ENCODE results near the gene PINLYP.
"Not testable (repeated sequence)": the region's sequence is repeated elsewhere in the genome, so short reads cannot be mapped to it uniquely, and the experiment has no call there.

The PINLYP gene

DNA sequence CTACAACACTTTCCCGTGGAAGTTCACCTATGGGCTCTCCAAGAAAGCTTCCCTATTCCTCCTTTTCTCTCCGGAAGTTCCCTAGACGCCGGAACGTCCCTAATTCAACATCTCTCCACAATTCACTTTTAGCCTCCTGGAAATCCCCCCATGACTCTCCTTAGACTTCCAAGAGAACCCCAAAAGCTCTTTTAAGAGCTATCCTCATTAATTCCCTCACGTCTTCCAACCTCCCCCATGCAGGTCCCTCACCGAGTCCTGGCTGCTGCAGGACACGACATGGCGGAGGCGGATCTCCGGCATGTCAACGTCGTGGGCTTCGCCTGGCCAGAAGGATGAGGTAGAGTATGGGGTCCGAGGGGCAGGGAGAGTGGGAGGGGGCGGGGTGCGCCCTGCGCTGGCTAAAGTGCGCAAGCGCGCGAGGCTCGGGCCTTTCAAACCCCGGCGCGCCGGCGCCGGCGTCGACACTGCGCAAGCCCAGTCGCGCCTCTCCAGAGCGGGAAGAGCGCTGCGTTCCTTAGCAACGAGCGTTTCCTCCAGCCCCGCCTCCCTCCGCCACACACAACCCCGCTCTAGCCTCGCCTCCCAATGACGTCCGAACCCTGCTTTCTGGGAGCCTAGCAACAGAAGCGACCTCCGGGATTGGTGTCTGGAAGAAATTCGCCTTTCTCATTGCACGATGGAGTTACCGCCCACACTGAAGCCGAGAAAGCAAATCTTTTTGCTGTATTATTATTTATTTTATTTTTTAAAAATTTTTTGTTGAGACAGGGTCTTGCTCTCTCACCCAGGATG lies at the start of gene PINLYP, which contains the start of gene XRCC1:
Gene PINLYP (plus strand): TSS at position 646 of the 795 bp plus-strand sequence. CDS start 1,391 bp downstream, outside the sequence.
Gene XRCC1 (minus strand): TSS at position 372 of the 795 bp plus-strand sequence. CDS start 69 bp downstream, at position 303.
- DNase-seq: peak; percentile 94

DNA sequence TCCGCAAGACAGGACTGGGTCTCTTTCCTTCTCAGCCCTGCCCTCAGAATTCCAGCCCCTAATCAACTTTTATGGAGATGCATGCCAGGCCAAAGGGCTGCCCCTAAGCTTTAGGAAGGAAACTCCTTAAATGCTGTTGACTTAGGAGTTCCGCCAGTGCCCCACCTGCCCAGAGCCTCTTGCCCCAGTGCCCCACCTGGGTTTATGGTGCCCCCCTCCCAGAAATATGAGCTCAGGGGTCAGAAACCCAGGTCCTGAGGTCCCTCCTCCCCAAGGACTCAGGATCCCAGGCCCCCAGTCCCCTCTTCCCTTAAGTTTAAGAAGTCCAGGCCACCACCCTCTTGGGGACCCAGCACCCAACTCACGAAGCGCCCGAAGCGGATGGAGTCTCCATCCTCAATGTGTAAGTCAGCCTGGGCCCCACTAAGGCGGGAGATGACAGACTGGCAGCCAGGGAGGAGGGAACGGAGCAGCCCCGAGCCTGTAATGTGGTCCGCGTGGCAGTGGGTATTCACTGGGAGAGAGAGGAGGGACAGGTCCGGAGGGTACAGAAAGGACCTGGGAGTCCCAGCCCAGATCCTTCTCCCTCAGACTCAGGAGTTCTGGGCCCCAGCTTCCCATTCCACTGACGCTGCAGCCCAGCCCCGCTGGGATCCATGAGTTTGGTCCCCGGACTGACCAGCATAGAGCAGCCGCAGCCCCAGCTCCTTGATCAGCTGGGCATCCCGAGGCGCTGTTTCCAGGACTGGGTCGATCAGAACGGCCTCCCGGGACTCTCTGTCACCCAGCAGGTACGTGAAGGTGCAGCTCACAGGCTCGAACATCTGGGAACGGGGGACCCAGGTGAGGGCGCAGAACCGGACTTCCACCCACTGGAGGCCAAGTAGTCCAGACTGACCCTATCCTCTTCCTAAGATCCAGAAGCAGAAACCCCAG lies 49.5 kb upstream of the PINLYP start:
- peak; percentile 70 for DNase-seq

DNA sequence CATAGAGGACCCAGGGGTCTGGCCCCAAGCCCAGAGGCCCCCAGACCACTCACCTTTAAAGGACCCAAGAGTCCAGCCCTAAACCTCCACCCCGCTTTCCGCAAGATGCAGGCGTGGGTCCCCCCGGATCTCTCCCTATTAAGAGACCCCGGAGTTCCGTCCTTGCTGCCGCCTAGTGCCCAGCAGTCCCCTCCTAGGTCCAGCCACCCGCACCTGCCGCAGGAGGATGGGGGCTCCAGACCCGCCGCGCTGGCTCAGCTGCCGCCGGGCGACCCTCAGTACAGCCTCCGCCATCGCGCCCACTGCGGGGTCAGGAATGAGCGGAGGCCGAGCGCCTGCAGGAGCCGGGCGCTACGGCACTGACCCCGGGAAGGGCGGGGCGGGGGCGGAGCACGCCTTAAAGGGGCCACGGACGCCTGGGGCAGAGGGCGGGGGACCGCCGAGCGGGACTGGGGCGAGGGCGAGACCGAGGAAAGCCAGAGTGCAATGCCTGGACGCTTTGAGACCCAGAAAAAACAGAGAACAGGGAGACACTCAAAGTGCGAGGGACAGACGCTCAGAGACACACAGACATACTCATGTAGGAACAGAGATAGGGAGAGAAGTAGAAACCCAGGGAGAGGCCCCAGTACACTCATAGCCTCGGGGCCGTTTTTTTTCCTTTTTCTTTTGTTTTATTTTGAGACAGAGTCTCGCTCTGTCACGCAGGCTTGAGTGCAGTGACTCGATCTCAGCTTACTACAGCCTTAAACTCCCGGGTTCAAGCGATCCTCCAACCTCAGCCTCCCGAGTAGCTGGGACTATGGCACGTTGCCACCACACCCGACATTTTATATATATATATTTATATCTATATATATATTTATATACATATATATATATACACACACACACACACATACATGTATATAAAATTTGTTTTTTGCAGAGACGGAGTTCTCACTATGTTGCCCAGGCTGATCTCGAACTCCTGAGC lies 48.4 kb upstream of the PINLYP start, which contains the start of gene ETHE1:
Gene ETHE1 (minus strand): TSS at position 318 of the 976 bp plus-strand sequence. CDS start 24 bp downstream, at position 294.
- peak; percentile 91 for DNase-seq

DNA sequence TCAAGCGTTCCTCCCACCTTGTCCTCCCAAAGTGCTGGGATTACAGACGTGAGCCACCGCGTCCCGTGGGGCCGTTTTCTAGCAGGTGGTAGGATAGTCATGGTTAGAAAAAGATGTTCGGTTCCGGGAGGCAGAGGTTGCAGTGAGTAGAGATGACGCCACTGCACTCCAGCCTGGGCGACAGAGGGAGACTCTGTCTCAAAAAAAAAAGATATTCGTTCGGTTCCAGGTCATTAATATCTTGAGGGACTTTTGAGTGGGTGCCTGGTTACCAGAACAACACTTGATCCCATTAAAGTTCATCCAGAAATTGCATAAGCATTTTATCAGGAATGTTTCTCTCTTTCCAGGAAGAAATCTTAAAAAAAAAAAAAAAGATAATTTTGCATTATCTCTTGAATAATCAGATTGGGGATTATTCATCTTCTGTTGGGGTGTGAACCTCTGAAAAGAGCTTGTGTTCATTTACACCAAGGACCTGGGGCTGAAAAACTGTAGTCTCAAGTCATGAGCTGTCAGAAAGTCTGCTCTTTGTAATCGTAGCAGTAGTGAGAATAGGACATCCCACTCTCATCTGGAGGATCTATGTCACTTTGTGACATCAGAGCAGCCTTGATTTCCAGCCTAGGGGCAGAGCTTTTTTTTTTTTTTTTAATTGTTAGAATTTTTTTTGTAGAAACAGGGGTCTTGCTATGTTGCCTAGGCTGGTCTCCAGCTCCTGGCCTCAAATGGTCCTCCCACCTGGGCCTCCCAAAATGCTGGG lies 47.6 kb upstream of the PINLYP start:
- no peak for DNase-seq

DNA sequence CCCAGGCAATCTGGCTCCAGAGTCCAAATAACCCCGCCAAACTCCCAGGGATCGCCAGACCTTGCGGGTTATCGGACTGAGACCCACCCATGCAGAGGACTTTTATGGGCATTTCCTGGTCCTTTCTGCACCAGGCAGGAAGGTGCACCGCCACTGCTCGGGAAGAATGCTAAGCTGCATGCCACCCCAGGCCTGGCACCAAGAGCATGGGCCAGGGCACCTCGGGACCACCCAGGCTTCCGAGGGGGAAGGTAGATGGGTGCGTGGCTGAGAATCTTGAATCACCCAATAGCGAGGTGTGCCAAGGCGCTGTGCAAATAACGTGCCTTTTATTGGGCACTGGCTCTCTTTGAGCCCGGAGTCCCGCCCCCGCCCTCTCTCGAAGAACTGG lies 43.0 kb upstream of the PINLYP start:
- DNase-seq: no peak

DNA sequence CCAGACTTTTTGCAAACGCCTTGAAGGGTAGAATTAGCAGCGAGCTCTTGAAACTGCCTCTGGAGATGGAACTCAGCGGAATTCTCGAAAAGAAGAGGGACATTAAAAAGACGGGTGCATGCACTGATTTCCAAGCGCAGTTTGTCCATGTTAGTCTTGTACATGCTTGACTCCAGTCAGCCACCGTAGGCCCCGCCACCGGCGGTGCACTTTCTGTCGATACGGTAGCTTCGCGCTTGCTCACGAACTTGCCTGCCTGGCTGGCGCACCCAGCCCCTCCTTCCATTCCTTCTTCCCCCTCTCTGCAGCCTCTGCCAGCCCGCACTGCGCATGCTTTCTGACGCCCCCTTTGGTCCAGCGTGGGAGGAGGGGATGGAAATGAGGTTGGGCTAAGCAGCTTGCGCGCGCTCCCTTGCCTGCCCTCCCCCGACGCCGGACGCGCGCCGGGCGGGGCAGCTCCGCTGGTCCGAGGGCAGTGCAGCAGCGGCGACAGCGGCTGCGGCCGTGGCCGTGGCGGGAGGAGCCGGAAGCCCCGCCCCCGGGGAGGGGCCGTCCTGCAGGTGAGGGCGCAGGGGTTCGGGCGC lies 42.5 kb upstream of the PINLYP start, which contains the start of gene ZNF575:
Gene ZNF575 (plus strand): TSS at position 227 of the 584 bp plus-strand sequence. CDS start 1,235 bp downstream, outside the sequence.
- peak; percentile 93 for DNase-seq

DNA sequence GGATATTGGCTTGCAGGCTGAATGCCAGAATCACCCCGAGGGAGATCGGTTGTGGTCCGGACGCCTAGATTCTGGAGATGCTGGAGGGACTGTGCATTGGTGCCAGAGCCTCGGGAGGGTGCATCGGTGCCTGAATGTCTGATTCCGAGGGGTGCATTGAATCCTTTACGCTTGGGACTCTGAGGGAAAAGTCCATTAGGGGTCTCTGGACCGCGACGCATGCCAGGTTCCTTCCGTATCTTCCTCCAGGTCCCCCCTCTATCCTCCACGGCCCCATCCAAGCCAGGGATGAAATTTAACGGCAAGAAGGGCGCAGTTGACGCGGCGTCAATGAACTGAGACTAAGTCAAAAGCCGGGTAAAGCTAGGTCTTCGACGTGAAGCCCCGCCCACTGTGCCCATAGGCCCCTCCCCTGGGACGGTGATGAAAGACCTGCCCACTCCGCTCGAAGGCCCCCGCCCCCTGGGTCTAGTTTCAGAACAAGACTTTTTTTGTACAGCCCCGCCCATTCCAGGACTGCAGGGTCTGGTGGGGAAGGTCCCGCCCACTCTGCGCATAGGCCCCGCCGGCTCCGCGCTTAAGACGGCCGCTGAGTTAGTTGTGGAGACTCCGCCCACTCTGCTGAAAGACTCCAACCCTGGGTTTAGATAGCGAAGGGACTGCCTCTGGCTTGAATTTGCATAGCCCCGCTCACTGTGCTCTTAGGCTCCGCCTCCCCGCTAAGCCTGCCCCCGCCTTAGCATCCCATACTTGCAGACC lies 41.9 kb upstream of the PINLYP start:
- DNase-seq: peak; percentile 96

DNA sequence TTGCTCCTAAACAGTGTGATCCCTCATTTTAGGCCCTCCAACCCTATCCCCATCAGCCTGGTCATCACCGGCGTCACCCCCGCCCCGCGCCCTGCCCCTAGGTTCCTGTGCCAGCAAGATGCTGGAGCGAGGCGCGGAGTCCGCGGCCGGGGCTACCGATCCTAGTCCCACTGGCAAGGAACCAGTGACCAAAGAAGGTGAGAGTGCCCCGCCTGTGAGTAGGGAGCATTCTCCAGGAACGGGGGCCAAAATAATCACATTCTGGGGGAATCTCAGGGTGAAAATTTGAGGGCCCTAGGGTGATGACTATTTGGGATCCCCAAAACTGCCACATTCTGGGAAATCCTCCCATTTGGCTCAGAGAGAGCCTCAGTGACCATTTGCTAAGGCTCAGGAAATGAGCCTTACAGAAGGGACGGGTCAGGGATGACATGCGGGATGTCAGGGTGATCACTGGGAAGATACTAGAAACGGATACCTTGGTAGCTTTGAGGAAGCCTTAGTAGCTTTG lies 41.2 kb upstream of the PINLYP start:
- no peak for DNase-seq

DNA sequence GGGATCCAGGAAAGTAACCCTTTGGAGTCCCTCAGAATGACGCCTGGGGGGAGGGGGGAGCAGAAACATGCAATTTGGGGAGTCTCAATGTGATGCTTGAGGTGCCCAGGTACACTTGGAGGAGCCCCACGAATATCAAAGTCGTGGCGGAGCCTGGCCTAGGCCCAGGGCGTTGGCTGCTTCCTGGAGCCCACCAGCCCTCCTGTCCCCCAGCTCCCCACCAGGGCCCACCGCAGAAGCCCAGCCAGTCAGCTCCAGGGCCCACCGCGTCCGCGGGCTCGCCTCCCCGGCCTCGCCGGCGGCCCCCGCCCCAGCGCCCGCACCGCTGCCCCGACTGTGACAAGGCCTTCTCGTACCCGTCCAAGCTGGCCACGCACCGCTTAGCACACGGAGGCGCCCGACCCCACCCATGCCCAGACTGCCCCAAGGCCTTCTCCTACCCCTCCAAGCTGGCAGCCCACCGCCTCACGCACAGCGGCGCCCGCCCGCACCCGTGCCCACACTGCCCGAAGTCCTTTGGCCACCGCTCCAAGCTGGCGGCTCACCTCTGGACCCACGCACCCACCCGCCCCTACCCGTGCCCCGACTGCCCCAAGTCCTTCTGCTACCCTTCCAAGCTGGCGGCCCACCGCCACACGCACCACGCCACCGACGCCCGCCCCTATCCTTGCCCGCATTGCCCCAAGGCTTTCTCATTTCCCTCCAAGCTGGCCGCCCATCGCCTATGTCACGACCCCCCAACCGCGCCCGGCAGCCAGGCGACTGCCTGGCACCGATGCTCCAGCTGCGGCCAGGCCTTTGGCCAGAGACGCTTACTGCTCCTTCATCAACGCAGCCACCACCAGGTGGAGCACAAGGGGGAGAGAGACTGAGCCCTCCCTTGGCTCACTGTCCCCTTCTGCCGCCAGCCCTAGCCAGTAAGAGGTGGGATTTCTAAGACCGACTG lies 40.5 kb upstream of the PINLYP start:
- peak; percentile 73 for DNase-seq

DNA sequence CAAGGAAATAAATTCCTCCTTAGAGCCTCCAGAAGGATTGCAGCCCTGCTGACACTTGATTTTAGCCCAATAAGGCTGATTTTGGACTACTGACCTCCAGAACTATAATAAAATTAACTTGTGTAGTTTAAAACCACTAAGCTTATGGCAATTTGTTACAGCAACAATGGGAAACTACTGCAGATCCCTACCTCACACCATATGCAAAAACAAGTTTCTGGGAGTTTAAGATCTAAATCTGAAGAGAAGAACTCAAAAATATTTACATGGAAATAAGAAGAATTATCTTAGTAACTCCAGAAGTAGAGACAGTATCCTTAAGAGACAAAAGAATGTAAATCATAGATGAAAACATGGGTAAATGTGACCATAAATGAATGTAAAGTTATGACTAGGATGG lies 36.7 kb upstream of the PINLYP start:
- DNase-seq: no peak

DNA sequence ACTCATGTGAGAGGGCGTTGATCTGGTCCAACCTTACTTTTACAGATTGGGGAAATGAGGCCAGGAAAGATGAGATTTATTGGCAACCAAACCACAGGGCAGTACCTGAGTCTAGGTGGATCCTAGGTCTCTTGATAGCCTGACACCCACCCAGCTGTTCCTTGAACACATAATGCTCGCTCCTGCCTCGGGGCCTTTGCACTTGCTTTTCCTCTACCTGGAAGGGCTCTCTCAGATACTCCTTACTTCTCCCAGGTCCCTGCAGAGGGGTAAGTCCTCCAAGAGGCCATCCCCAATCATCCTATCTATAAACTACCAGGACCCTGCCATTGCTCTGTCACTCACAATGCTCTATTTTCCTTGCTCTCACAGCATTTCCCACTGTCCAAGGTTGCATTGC lies 35.2 kb upstream of the PINLYP start:
- no peak for DNase-seq

DNA sequence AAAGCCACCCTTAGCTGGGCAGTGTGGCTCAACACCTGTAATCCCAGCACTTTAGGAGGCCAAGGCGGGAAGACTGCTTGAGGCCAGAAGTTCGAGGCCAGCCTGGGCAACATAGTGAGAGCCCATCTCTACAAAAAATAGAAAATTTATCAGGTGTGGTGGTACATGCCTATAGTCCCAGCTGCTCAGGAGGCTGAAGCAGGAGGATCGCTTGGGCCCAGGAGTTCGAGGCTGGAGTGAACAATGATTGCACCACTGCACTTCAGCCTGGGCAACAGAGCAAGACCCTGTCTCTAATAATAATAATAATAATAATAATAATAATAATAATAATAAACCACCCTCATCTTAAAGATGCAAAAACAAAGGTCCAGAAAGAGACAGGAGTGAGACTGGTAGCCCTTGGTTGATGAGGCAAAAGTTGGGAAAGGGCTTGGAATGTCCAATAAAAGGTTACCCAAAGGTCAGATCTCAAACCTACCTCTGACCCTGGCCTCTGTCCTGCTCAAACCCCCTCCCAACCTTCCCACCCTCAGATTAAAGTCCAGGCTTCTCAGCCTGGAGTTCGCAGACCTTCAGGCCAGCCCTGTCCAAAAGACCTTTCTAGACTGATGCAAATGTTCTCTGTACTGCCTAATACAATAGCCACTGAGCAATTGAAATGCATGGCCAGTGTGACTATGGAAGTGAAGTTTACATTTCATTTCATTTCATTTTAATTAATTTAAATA lies 33.5 kb upstream of the PINLYP start:
- no peak for DNase-seq

DNA sequence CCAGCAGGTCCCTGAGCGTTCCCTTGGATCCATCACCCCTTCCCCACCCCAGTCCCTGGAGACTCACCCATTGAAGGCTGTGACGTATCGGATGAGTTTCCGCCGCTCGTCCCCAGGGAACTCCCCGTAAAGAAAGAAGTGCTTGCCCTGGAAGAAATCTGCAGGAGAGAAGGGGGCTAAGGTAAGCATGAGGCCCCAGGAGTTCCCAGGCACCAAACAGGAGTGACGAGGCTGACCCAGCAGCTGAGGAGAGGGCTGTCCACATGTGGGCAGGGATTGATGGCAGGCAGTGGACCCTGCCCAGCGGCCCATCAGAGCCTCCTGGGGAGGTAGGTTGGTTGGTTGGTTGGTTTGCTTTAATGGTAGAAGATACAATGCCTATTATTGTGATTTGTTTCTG lies 31.5 kb upstream of the PINLYP start:
- no peak for DNase-seq

DNA sequence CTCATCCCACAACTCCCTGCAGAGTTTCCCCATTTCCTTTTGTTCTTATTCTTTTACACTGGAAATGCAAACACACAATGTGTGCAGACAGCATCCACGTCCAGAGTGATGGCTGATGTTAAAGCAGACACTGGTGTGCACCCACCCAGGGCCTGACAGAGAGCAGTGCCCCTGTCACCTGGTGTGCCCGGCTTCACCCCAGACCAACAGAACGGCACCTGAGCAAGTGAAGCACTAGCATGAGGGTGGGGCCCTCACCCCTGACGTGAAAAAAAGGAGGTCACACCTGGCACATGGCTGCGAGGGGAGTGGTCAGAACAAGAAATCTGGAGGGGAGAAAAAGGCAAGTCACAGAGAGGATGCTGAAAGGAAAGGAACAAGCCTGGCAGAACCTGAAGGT lies 30.3 kb upstream of the PINLYP start:
- DNase-seq: no peak

DNA sequence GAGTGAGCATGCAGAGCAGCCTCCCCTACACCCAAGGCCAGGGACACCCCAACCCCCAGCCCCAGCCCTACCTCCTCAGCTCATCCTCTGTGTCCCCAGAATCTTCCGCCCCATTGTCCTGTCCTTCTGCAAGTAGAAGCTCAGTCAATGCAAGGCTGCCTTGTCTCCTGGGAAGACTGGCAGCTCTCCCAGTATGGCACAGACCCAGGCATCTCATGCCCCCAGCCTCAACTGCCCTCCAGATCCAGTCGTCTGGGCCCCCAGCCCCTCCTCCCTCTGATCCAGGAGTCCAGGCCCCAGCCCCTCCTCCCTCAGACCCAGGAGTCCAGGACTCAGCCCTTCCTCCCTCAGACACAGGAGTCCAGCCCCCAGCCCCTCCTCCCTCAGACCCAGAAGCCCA lies 29.6 kb upstream of the PINLYP start:
- no peak for DNase-seq

DNA sequence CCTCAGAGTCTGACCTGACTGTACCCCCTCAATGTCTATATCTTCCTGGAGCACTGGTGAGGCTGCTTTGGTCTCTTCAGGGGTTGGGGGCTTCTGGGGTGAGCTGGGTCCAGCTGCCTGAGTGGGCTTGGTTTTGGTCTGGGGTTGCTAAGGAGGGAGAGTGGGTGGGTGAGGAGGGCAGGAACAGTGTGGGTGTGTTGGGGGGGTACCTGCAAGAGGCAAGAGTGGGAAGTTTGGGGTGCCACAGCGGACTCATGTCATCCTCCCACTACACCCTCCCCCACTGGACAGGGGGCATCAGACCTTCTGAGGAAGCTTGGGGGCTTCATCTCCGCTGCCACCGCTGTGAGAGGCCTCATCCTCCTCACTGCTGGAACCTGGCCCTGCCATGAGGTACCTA lies 29.0 kb upstream of the PINLYP start:
- no peak for DNase-seq

DNA sequence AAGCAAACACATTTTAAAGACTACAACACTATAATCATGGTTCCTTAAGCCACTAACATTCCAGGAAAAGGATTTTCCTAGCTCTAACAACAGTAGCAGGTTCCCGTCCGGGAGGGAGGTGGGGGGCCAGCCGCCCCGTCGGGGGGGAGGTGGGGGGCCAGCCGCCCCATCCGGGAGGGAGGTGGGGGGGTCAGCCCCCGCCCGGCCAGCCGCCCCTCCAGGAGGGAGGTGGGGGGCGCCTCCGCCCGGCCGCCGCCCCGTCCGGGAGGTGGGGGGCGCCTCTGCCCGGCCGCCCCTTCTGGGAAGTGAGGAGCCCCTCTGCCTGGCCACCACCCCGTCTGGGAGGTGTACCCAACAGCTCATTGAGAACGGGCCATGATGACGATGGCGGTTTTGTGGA lies 27.7 kb upstream of the PINLYP start:
- DNase-seq: not testable (repeated sequence)

DNA sequence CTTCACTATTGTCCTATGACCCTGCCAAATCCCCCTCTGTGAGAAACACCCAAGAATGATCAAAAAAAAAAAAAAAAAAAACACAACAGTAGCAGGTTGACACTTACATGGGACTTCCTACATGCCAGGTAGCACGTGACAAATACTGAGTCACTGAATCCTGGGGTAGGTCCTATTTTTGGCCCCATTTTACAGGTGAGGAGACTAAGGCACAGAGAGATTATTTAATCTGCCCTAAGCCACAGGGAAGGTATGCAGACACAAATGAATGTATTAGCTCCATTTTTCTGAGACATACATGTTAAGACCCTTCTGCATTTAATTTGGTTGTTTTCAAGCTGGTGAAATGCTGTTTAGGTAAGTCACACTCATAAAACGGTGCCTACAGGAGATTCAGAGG lies 26.9 kb upstream of the PINLYP start:
- DNase-seq: no peak
